PC-3 (cell line): Measurements from ENCODE around the gene TBL3. TPM values are rescaled to one million over a fixed set of nuclear protein-coding genes. Genes with fewer than 3 reads are reported as not detected.

Source experiments
- ATAC-seq: fragments of 200-7000 bp; cut with Tn5 transposase; 2 replicates; pipeline ENCODE4 v1.9.1; 2020; ENCODE audit warnings: mild to moderate bottlenecking, moderate library complexity
- BruUV-seq: library from RNA; stranded (reverse); fragments of 400-500 nt; replicated peaks from 2 replicates; lab custom pipeline; 2021; lab: Mats Ljungman, UMichigan
- CTCF ChIA-PET: fragments of 300-600 bp; sonication (Branson Sonifier 250); formaldehyde crosslinking; loops from one replicate; lab custom pipeline; 2022; ENCODE audit warnings: antibody characterized with exemption; lab: Charles Lee
- POLR2A ChIA-PET: fragments of 300-600 bp; sonication (Branson Sonifier 250); formaldehyde crosslinking; loops from one replicate; lab custom pipeline; 2022; ENCODE audit warnings: antibody characterized with exemption; ENCODE audit not compliant: unreplicated experiment; lab: Charles Lee
- DNase-seq: peaks from one replicate; pipeline ENCODE4 v3.0.0-alpha.2; 2015
- H2AFZ ChIP-seq: fragments of 300-600 bp; sonication (generic); 2 replicates; pipeline ENCODE4 v1.6.0; 2016; ENCODE audit warnings: antibody characterized with exemption, low read length
- H3F3A ChIP-seq: fragments of 300-600 bp; sonication (generic); one replicate; pipeline ENCODE4 v1.6.0; 2017; ENCODE audit warnings: antibody characterized with exemption, low read length, control low read depth, mild to moderate bottlenecking; ENCODE audit not compliant: unreplicated experiment
- H3K27ac ChIP-seq: fragments of 300-600 bp; sonication (generic); 2 replicates; pipeline ENCODE4 v1.5.1; 2016; ENCODE audit warnings: mild to moderate bottlenecking, low read length
- H3K27me3 ChIP-seq: fragments of 300-600 bp; sonication (generic); 2 replicates; pipeline ENCODE4 v1.6.1; 2016; ENCODE audit warnings: low read length, mixed read lengths
- H3K36me3 ChIP-seq: fragments of 300-600 bp; sonication (generic); 2 replicates; pipeline ENCODE4 v1.6.1; 2016; ENCODE audit warnings: low read depth, mixed run types, low read length, mixed read lengths
- H3K4me1 ChIP-seq: fragments of 300-600 bp; sonication (generic); 2 replicates; pipeline ENCODE4 v1.5.1; 2016; ENCODE audit warnings: low read length; ENCODE audit not compliant: insufficient read depth
- H3K4me2 ChIP-seq: fragments of 300-600 bp; sonication (generic); 2 replicates; pipeline ENCODE4 v1.6.0; 2016; ENCODE audit warnings: low read length
- H3K4me3 ChIP-seq: fragments of 300-600 bp; sonication (generic); 2 replicates; pipeline ENCODE4 v1.5.1; 2016; ENCODE audit warnings: mild to moderate bottlenecking, low read length, mixed read lengths
- H3K79me2 ChIP-seq: fragments of 300-600 bp; sonication (generic); 2 replicates; pipeline ENCODE4 v1.6.1; 2017; ENCODE audit warnings: low read length, mixed read lengths
- H3K9ac ChIP-seq: fragments of 300-600 bp; sonication (generic); 2 replicates; pipeline ENCODE4 v1.6.0; 2016; ENCODE audit warnings: mild to moderate bottlenecking, low read length
- H3K9me2 ChIP-seq: fragments of 300-600 bp; sonication (generic); replicated peaks from 2 replicates; pipeline ENCODE4 v1.6.1; 2016; ENCODE audit warnings: mixed run types, low read length, mixed read lengths
- H3K9me3 ChIP-seq: fragments of 300-600 bp; sonication (generic); 2 replicates; pipeline ENCODE4 v1.6.1; 2016; ENCODE audit warnings: low read length, mixed read lengths
- H4K20me1 ChIP-seq: fragments of 300-600 bp; sonication (generic); 2 replicates; pipeline ENCODE4 v1.6.1; 2016; ENCODE audit warnings: low read length, mixed read lengths
- EZH2 ChIP-seq: fragments of 300-600 bp; sonication (generic); IDR thresholded peaks from one replicate; pipeline ENCODE4 v1.6.1; 2017; ENCODE audit warnings: antibody characterized with exemption, mild to moderate bottlenecking, low read length; ENCODE audit not compliant: unreplicated experiment
- EZH2phosphoT487 ChIP-seq: fragments of 300-600 bp; sonication (generic); IDR thresholded peaks from 2 replicates; pipeline ENCODE4 v1.6.1; 2018; ENCODE audit warnings: mild to moderate bottlenecking, antibody characterized with exemption, low read length, borderline replicate concordance
- intact Hi-C: fragments of 100-400 bp; cut with micrococcal nuclease; formaldehyde crosslinking; loops from 2 replicates; pipeline ENCODE4 v1.9.0; 2023
- total RNA-seq: library from RNA; depleted of rRNA; stranded (reverse); fragments of >200 nt; gene quantifications from 2 replicates; pipeline ENCODE4 v1.2.3, GENCODE V29; 2014
- TF ChIP-seq, protein P1 (sequence below): fragments of 300-600 bp; sonication (generic); conservative IDR thresholded peaks from 2 replicates; pipeline ENCODE4 v1.5.1; 2017; ENCODE audit warnings: antibody characterized with exemption, low read depth, mild to moderate bottlenecking, low read length

Gene TBL3
- total RNA-seq, 1 experiment from 2014 or later: 71.5 TPM

DNA sequence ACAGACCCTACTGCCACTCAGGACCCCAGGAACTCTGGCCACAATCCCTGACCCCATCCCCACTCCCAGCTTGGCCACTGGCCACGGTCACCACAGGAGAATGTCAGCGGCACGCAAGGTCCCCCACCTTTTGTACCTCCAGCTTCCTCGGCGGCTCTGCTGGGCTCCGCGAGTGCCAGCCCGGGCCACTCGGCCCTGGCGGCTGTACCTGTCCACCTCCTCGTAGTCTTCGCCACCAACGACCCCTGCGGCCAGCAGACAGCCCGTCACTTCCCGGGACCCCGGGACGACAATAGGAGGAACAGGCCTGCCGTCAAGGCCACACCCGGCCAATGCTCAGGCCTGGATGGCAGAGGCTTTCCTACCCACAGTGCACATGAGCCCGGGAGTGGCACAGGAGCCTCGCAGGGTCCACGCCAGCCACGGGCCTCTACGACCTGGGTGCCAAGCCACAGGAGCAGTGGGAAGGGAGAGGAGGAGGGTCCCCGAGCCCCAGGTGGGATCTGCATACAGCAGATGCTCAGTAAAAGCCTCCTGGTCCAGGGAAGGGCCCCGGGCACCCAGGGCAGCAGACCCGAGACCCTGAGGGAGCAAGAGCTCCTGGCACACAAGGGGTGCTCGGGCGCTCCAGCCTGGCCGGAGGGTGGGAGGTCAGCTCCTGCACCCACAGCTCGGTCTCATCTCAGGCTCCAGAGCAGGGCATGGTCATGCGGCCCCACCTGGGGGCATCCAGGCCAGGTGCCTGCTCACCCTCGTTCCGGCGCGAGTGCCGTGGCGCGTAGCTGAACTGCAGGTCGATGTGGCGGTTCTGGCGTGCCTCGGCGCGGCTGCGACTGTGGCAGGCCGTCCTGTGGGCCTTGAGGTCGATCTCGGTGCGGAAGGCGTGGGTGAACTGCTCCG is 29.9 kb downstream of the TBL3 start:
- intact Hi-C loops: no loop called here
- Histone ChIP-seq H3K27me3 (no peaks in the 10 kb centered on the region), H3K9ac (no peak overlapping the region), H3K4me2 (no peak overlapping the region), H3K4me3 (no peak overlapping the region), H3K9me3 (no peaks in the 10 kb centered on the region), H3K9me2 (no peaks in the 10 kb centered on the region), H3K4me1 (0 out of 2 replicates have a peak, but pooled peaks cover 2% of the 10 kb centered on the region), H3K27ac (no peak overlapping the region), H4K20me1 (peaks cover 21% of the 10 kb centered on the region), H3F3A (no peaks in the 10 kb centered on the region), H2AFZ (no peak overlapping the region), H3K36me3 (peaks cover 6% of the 10 kb centered on the region; the same call in 1 of the 2 replicates), H3K79me2 (peaks cover 36% of the 10 kb centered on the region)
- ChIA-PET POLR2A (no interaction called here), CTCF (no interaction called here)
- TF ChIP-seq EZH2phosphoT487 (no peak), EZH2 (no peak)
- TF ChIP-seq, protein P1, sequence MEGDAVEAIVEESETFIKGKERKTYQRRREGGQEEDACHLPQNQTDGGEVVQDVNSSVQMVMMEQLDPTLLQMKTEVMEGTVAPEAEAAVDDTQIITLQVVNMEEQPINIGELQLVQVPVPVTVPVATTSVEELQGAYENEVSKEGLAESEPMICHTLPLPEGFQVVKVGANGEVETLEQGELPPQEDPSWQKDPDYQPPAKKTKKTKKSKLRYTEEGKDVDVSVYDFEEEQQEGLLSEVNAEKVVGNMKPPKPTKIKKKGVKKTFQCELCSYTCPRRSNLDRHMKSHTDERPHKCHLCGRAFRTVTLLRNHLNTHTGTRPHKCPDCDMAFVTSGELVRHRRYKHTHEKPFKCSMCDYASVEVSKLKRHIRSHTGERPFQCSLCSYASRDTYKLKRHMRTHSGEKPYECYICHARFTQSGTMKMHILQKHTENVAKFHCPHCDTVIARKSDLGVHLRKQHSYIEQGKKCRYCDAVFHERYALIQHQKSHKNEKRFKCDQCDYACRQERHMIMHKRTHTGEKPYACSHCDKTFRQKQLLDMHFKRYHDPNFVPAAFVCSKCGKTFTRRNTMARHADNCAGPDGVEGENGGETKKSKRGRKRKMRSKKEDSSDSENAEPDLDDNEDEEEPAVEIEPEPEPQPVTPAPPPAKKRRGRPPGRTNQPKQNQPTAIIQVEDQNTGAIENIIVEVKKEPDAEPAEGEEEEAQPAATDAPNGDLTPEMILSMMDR: no peak
- BruUV-seq: no TSS peak
- ATAC-seq (no peak), DNase-seq (no peak)

DNA sequence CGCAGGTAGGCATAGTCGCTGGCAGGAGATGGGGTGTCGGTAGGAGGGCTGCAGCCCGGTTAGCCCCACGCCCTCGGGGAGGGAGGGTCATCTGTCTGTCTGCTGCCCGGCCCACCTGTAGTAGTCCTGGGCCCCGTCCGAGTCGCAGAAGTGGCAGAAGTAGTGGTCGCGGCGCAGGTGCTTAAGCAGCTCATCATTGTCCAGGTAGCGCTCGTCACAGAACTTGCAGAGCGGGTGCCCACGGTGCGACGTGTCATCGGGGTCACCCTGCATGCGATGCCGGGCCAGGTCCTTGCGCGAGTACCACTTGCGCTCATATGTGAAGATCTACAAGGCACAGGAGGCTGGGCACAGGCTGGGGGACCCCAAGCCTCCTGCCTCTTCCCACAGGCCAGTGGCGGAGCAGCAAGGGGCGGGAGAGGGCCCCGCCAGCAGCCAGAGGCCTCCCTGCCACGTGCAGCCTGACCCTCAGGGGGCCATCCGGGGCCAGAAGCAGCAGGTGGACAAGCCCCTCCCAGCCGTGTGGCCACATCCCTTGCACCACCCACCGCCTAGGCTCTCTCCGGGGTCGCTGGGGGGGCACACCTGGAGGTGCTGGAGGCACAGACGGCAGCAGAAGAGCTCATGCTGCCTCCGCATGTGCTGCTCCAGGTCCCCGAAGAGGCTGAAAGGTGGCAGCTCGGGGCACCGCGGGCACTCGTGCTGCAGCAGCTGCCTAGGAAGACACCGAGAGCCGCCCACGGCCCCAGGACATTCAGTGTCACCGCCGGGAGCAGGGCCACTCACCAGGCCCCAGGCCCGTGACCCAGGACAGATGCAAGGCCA is 30.8 kb downstream of the TBL3 start:
- H3F3A ChIP-seq: no peaks in the 10 kb centered on the region
- no peak for DNase-seq
- H3K4me3 ChIP-seq: no peak overlapping the region
- peaks cover 30% of the 10 kb centered on the region for H4K20me1 ChIP-seq
- no peak for ATAC-seq
- H3K9me2 ChIP-seq: no peaks in the 10 kb centered on the region
- H3K36me3 ChIP-seq: peaks cover 6% of the 10 kb centered on the region; the same call in 1 of the 2 replicates
- ChIA-PET POLR2A (no interaction called here), CTCF (no interaction called here)
- TF ChIP-seq, protein P1: no peak
- no peak for TF ChIP-seq EZH2phosphoT487
- TF ChIP-seq EZH2: no peak
- H3K79me2 ChIP-seq: peaks cover 46% of the 10 kb centered on the region
- BruUV-seq: no TSS peak
- no peak overlapping the region for H3K27ac ChIP-seq
- intact Hi-C loops: no loop called here
- H2AFZ ChIP-seq: no peak overlapping the region
- H3K9me3 ChIP-seq: no peaks in the 10 kb centered on the region
- H3K4me1 ChIP-seq: peaks cover 9% of the 10 kb centered on the region
- no peak overlapping the region for H3K4me2 ChIP-seq
- no peaks in the 10 kb centered on the region for H3K27me3 ChIP-seq
- no peak overlapping the region for H3K9ac ChIP-seq
